ENCODE measurements around the gene CIAO2B.

GRCh38 chr16:66891360-66891759, 42.8 kb downstream of the CIAO2B start:
- no peak for TF ChIP-seq POLR2A (IDR thresholded peaks at IDR 0.05; ENCODE audit: low read depth, low read length)
- no peak for TF ChIP-seq POLR2AphosphoS5 (IDR thresholded peaks at IDR 0.05; ENCODE audit: low read depth, low read length)
- TF ChIP-seq TAF1 (IDR thresholded peaks at IDR 0.05; ENCODE audit: low read depth, low read length), result no peak
- no peak for TF ChIP-seq SPI1 (IDR thresholded peaks at IDR 0.05; ENCODE audit: low read depth, low read length)
- TF ChIP-seq POU2F2 (IDR thresholded peaks at IDR 0.05; ENCODE audit: low read depth, low read length), result no peak
- TF ChIP-seq PAX5 (IDR thresholded peaks at IDR 0.05; ENCODE audit: insufficient read depth, low read length, severe bottlenecking), result no peak
